Left renal pelvis (tissue), 4 donors: ENCODE measurements around the gene MYL7. TPM values are rescaled to one million over a fixed set of nuclear protein-coding genes. Genes with fewer than 3 reads are reported as not detected.

ENCODE experiments used
- DNase-seq, 4 donors: peaks; one replicate each; pipeline ENCODE4 v3.0.0-alpha.2; 2013; ENCODE audit warnings: low read depth in 4 of 4, low spot score in 3 of 4
- polyA plus RNA-seq, 4 donors: library from polyadenylated mRNA; unstranded; fragments of 120-200 nt; gene quantifications; one replicate each; pipeline ENCODE4 v1.2.1, GENCODE V29; 2013; ENCODE audit not compliant: insufficient read length in 4 of 4

MYL7 gene
- polyA plus RNA-seq, 4 donors, result 0.29 to 1.2 (median 0.45) TPM; not detected in 1

DNA sequence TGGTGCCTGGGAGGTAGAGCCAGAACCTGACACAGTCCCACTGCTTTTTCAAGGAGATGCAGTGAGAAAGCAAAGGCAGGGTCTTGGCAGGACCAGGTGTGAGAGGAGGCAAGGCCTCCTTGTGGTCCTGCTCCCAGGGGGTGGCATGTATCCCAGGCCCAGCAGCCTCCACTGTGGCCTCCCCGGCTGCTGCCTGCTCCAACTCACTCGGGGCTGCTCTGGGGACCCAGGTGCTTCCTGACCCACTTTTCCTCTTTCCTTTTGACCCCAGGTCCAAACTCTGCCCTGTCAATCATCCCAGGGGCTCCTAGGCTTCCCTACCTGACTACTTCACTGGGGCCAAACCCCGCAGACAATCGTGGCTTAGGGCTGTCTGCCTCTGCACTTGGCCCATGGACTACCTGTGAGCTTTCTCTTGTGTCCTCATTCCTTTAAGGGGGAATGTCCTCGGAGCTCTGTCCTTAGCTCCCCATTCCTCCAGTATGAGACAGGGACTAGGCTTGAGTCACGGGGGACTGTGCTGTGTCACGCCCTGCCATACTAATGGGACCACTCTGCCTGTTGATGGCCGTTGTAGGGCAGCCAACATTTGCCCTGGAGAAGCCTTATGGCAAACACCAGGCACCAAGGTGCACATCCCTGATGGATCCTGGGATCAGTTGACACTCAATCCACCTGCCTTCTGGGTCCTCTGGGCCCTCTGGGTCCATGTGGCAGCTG lies 38.1 kb downstream of the MYL7 start:
- DNase-seq, result no peak

DNA sequence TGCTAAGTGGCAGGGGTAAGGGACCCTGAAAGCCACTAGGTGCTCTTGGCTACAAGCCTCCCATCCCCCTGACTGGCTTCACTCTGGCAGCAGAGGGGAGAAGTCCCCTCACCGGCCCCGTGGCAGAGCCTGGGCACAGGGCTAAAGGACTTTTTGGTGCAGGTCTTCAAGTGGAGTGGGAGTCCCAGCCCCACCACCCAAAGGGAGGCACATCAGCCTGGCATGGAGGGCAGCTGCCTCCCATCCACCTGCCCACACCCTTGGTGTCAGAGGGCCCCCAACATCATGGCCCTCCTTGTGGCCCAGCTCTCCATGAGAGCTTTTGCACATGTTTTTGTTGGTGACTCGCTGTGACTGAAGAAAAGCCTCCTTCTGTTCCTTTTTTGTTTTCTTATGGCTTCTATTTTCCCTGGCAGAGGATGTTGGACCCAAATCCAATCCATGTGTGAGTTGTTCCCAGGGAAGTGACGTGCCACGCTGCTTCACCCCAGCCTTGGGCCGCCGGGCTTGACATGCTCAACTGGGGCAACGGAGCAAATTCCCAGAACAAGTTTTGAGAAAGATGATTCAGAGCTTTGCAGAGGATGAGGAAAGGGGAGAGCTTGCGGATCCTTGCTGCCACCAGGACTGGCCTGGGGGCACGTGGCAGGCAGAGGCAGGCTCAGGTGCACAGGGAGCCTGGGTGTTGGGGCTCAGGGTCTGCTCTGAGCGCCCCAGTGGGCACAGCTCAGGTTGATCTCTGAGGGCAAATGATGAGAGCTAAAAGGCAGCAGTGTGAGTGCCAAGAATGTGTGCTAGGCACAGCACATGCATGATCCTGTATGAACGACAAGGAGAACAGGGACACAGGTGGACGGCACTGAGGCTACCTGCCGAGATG lies 38.9 kb downstream of the MYL7 start:
- DNase-seq, result no peak

DNA sequence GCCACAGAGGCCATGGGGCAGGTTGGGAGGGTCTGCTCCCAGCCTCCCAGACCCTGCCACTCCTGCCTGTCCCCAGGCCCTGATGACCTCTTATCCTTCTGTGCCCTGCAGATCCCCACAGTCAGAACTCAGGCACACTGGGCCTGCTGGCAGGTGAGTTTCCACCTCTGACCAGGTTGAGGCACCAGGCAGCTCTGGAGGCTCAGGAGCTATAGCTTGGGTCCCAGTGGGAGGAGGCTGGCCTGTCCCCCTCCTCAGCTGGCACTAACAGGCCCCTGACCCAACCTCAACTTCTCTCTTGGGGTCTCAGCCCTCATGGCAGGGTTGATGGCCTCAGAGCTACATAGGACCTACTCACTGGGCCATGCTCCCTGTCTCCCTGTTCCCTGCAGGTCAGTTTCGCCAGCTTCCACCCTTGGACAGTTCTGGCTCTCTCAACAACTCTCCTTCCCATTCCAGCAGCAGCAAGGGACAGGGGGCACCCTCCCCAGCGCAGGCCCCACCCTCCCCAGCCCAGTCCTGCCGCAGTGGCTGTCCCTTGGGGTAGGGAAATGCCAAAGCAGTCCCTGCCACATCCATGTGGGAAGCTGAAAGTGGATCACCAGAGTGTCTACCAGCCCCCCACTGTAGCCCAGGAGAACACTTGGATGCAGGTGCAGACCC lies 39.7 kb downstream of the MYL7 start:
- DNase-seq, result no peak

DNA sequence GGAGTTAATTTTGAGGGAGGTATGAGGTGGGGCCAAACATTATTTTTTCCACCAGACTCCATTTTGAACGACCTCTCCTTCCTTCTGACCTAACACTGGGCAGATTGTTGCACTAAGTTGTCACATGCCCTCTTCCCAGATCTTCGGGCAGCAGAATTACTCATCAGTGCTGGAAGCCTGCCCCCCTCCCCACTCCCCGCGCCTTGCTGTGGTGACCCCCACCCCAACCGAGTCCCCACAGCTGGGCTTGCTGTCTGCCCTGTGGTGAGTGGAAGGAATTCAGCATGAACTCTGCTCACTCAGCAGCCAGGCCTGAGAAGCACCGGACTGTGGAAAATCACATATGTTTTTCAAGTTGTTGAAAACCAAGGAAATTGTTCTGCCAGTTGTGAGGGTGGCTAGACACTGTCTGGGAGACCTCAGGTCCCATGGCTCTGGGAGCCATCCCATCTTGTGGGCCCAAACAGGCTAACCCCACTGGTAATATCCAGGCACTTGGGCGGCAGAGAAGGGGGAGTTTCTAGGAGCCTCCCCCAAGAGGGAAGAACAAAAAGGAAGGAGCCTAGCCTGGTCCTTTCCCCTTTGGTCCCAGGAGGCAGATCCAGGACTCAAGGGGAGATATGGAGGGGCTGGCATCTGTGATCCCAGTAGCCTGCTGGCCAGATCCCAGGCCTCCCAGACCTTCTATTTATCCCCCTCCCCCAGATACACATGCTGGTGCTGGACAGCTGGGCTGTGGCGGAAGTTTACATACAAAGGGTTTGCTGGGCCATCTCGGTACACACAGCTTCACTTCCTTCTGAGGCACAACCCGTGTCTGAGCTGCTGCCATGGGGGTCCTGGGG lies 40.5 kb downstream of the MYL7 start:
- no peak for DNase-seq

DNA sequence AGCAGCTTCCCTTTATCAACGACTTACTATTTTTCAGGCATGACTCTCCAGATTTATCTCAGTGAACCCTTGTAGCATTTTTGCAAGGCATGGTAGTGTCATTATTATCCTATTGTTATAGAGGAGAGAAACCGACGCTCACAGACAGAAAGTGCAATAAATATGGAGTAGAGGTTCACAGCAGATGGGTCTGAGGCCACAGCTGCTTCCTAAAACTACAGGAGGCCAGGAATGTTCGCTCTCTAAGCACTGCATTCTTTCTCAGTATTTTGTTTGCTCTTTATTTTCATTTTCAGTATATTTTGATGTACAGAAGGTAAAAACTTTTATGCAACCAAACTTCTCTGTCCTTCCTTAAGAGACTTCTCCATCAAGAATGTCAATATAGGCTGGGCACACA lies 41.5 kb downstream of the MYL7 start:
- no peak for DNase-seq

- DNase-seq, result no peak
These were observed 42.8 kb downstream of the MYL7 start for GRCh38 chr7:44098092-44099068.

DNA sequence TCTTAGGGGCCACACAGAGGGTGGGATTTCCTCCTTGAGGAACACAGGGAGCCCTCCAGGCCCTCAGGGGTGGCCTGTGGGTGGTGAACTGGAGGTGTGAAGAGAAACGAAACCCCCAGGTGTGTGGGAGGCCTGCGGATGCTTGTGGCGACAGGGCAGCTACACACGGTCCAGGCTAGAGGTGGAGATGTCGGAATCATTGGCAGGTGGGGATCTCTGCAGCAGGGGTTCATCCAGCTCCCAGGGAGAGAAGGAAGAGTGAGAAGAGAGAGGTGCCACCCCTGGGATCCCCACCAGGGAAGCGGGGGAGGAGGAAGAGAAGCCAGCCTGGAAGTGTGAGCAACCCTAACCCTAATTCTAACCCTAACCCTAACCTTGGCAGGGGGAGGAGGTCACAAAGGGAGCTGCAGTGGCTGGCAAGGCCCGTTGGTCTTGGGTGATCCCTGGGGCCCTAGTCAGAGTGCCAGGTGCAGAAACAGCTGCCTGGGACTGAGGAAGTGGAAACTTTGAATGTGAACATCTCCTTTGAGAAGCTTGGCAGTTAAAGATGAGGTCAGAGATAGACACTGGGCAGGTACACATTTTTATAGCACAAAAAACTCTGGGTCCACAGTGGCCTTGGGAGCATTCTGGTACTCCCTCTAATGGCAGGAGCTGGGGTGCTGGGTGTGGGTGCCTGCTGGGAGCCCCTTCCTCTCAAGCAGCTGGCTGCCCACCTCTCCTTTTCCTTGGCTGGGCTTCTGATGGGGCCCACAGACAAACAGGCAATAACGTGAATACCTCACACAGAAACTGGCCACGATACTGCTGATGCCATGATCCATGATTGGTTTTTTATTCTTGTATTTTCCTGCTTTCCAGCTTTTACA lies 43.8 kb downstream of the MYL7 start:
- DNase-seq, result no peak

- no peak for DNase-seq
These were observed 44.7 kb downstream of the MYL7 start for GRCh38 chr7:44096326-44096881.

GRCh38 chr7:44095781-44096180 lies 45.4 kb downstream of the MYL7 start:
- DNase-seq, result no peak

- DNase-seq, result no peak
These were observed 46.1 kb downstream of the MYL7 start for GRCh38 chr7:44094883-44095592.

DNA sequence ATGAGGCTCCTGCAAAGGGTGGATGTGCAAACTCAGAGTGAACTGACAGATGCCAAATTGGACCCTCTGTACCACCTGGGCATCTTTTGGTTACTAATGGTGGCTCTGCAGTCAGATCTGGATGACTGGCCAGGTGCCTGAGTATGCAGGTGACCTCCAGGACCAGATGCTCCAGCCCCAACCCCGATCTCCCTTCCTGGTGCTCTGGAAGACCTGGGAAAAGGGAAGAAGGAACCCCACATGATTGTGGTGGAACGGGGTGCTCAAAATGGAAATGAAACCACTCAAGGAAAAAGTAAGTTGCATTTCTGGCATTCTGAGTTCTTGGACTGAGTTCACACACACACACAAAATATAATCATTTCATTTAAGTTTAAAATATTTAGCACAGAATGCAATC lies 46.8 kb downstream of the MYL7 start:
- DNase-seq, result no peak

GRCh38 chr7:44093102-44093641 lies 48.0 kb downstream of the MYL7 start:
- DNase-seq, result no peak

Other genes starting within 250 kb of the MYL7 start
- 10 to 100 TPM; 28.7 to 39.6 (median 30.6) TPM for gene URGCP, start 234.7 kb downstream of the MYL7 start, polyA plus RNA-seq
- 10 to 100 TPM; 18.7 to 26.8 (median 21.3) TPM for gene UBE2D4, start 214.9 kb downstream of the MYL7 start, polyA plus RNA-seq
- 1 to 10 TPM in 2 of 4 donors, under 1 TPM in 2; 0.60 to 1.2 (median 0.98) TPM for gene SPDYE1, start 143.4 kb downstream of the MYL7 start, polyA plus RNA-seq
- 10 to 100 TPM; 58.3 to 78.7 (median 64.2) TPM for gene DBNL, start 96.6 kb downstream of the MYL7 start, polyA plus RNA-seq
- gene PGAM2, start 75.8 kb downstream of the MYL7 start, polyA plus RNA-seq, result 1 to 10 TPM in 3 of 4 donors, under 1 TPM in 1; 0.26 to 2.8 (median 1.6) TPM
- gene POLM, start 58.8 kb downstream of the MYL7 start, polyA plus RNA-seq, result 10 to 100 TPM; 10.9 to 33.8 (median 19.7) TPM
- gene AEBP1, start 37.0 kb downstream of the MYL7 start, polyA plus RNA-seq, result 100 to 1,000 TPM in 1 of 4 donors, 10 to 100 TPM in 3; 64.8 to 169 (median 78.0) TPM
- gene POLD2, start 17.8 kb downstream of the MYL7 start, polyA plus RNA-seq, result 100 to 1,000 TPM in 3 of 4 donors, 10 to 100 TPM in 1; 96.7 to 117 (median 113) TPM
- gene GCK, start 48.1 kb upstream of the MYL7 start, polyA plus RNA-seq, result 1 to 10 TPM; 2.4 to 3.8 (median 2.7) TPM
- gene YKT6, start 59.6 kb upstream of the MYL7 start, polyA plus RNA-seq, result 10 to 100 TPM; 67.7 to 82.2 (median 80.8) TPM
- gene CAMK2B, start 184.3 kb upstream of the MYL7 start, polyA plus RNA-seq, result 1 to 10 TPM; 1.6 to 3.2 (median 2.9) TPM